Pons (tissue), 1 donor: ENCODE results near the gene ATOH1.

ENCODE experiments used
- DNase-seq: peaks from one replicate; pipeline ENCODE4 v3.0.0-alpha.2; 2016; ENCODE audit warnings: low spot score

Gene ATOH1

DNA sequence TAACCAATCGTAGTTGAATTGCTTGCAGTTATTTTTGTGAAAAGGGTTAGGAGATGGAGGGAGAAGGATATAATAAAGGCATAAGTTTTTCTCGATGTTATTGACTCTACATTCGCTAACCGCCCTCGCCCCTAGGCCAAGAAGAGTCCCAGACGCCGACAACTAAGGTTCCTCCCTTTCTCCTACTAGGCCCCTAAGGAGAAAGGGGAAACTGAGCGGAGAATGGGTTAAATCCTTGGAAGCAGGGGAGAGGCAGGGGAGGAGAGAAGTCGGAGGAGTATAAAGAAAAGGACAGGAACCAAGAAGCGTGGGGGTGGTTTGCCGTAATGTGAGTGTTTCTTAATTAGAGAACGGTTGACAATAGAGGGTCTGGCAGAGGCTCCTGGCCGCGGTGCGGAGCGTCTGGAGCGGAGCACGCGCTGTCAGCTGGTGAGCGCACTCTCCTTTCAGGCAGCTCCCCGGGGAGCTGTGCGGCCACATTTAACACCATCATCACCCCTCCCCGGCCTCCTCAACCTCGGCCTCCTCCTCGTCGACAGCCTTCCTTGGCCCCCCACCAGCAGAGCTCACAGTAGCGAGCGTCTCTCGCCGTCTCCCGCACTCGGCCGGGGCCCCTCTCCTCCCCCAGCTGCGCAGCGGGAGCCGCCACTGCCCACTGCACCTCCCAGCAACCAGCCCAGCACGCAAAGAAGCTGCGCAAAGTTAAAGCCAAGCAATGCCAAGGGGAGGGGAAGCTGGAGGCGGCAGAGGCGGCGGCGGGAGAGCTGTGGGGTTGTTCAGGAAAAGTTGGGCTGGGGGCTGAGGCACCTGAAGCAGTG lies 5.9 kb downstream of the ATOH1 start:
- DNase-seq: no peak

- DNase-seq: no peak
These were observed 7.4 kb downstream of the ATOH1 start for GRCh38 chr4:93835929-93836328.

DNA sequence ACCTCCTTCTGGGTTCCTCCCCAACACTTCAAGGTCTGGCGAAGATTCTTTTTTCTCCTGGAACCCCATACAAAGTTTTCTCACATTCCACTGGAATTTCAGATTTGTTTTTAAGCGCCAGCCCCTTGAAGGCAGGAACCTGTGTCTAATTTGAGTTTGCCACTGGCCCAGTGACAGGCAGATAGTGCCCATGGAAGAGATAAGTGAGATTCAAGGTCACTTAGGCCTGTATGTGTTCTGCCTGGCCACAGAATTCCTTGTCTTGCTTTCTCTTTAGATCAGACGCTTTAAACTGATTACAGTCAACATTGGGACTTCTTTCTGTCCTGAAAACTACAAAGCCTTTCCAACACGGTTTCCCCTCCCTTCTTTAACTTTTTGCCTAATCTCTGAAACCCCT lies 11.2 kb downstream of the ATOH1 start:
- no peak for DNase-seq

- DNase-seq: no peak
These were observed 13.3 kb downstream of the ATOH1 start for GRCh38 chr4:93841803-93842345.

GRCh38 chr4:93842601-93843252 lies 14.2 kb downstream of the ATOH1 start:
- no peak for DNase-seq

DNA sequence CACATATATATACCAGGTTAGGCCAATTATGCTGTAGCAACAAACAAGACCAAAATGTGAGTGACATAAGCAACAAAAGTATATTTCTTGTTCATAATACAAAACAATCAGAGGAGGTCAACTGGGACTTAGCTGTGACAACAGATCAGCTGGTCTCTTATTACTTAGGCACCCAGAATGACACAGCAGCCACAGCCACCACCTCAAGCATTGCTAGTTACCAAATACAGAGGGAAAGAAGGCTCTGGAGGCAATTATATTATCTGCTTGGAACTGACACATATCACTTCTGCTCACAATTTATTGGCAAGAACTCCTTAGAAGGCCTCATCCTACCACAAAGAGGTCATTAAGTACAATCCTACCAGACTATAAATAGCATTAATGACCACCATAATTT lies 15.2 kb downstream of the ATOH1 start:
- DNase-seq: no peak

DNA sequence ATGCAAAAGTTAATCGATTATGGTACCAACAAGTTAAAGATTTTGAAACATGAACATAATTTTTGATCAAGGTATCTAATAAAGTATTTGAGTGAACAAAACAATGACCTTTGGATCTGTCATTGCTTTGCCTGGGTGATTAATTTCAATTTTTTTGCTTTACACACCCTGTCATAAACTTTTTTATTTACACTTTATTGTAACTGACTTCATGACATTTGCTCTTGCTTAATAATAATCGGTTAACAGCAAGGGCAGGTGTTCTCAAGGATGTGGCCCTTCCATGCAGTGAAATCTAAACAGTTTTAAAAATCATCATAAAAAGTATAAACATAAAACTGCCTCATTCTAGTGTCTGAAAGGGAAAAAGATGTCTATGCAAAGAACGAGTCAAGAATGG lies 24.1 kb downstream of the ATOH1 start:
- no peak for DNase-seq

GRCh38 chr4:93855926-93856325 lies 27.4 kb downstream of the ATOH1 start:
- no peak for DNase-seq

- DNase-seq: no peak
These were observed 37.1 kb downstream of the ATOH1 start for GRCh38 chr4:93865650-93866049.

GRCh38 chr4:93867416-93868001 lies 39.0 kb downstream of the ATOH1 start:
- no peak for DNase-seq

DNA sequence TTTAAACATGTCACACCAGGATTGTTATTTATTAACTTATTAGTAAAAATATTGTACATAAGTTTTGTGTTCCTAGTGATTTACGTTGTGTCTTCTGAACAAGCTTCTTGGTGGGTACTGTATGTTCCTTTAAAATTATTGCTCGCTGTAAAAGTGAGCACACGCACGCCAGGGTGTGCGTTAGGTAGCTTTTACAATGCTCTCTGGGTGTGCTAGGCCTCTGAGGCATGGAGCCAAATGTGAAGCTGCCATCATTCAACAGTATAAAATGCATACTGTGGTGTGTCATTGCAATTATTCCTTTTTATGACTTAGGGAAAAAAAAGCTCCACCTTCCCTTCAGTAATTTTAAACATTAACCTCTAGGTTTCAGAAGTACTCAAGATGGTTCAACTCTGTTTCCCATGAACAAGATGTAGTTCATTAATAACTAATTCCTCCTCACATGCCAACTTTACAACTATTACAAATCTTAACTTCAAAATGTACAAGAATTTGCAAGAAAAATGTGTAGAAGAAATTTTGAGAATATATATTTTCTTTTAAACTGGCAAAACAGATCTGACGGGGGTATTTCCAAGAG lies 42.4 kb downstream of the ATOH1 start:
- no peak for DNase-seq

DNA sequence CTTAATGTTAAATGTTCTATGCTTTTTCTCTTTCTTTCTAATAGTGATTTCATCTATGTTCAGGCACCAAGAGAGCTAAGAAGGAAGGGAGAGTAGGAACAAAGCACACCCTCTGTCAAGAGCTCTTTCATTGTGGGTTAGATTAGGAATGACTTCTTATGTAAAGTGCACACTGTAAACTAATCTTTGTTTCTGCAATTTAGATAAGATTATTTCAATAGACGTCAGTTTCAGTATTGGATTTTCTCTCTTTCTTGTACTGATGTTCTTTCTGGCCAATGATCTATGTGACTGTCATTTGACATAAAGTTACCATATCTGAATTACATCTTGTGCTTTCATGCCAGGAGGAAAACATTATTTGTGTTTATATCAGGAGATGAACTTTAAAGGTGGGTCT lies 48.2 kb downstream of the ATOH1 start:
- no peak for DNase-seq

- DNase-seq: no peak
These were observed 50.0 kb downstream of the ATOH1 start for GRCh38 chr4:93878566-93878965.

GRCh38 chr4:93879919-93880318 lies 51.4 kb downstream of the ATOH1 start:
- DNase-seq: no peak
